GM12875 (cell line): ENCODE results near the gene SMAD3.

Experiments used
- H3K4me3 ChIP-seq: one replicate; pipeline ENCODE4 v1.5.1; 2011; ENCODE audit warnings: low read depth, low read length, control low read depth
- TF ChIP-seq, protein P1 (sequence below): IDR thresholded peaks from 2 replicates; pipeline ENCODE4 v1.5.1; 2011; ENCODE audit warnings: low read depth, mild to moderate bottlenecking, control low read depth, inconsistent platforms, low read length, moderate library complexity, borderline replicate concordance; ENCODE audit not compliant: insufficient read depth

The SMAD3 gene

DNA sequence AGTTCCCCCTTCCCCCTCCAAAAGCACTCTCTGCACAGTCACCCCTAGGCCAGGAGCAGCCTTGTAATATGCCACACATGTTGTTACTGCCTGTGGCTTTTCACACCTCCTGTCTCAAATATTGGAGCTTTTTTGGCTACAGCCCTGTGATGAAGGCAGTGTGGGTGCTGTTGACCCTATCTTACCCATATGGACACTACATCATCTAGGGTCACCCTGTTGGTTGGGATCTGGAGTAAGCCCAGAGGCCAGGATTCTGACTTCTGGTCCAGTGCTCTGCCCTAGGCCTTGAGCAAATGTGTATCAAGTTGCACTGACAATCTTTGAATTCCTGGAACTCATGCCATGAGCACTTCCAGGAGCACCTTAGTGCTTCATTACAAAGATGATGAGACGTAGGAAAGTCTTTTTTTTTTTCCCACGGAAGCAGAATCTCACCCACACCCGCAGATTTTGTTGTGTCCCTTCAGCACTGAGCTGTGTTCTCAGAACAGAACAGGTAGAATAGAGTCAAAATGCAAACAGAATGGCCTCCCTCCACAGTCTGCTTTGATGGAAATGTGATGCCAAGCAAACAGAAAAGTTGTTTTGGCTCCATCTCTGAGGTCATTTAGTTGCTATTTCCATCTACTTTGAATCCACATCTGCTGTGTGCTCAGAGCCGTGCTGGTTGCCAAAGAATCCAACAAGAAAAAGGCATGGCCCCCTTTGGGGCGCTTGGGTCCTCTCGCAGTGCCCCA lies 49.6 kb downstream of the SMAD3 start:
- H3K4me3 ChIP-seq, result no peak overlapping the region
- TF ChIP-seq, protein P1, sequence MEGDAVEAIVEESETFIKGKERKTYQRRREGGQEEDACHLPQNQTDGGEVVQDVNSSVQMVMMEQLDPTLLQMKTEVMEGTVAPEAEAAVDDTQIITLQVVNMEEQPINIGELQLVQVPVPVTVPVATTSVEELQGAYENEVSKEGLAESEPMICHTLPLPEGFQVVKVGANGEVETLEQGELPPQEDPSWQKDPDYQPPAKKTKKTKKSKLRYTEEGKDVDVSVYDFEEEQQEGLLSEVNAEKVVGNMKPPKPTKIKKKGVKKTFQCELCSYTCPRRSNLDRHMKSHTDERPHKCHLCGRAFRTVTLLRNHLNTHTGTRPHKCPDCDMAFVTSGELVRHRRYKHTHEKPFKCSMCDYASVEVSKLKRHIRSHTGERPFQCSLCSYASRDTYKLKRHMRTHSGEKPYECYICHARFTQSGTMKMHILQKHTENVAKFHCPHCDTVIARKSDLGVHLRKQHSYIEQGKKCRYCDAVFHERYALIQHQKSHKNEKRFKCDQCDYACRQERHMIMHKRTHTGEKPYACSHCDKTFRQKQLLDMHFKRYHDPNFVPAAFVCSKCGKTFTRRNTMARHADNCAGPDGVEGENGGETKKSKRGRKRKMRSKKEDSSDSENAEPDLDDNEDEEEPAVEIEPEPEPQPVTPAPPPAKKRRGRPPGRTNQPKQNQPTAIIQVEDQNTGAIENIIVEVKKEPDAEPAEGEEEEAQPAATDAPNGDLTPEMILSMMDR, result no peak

DNA sequence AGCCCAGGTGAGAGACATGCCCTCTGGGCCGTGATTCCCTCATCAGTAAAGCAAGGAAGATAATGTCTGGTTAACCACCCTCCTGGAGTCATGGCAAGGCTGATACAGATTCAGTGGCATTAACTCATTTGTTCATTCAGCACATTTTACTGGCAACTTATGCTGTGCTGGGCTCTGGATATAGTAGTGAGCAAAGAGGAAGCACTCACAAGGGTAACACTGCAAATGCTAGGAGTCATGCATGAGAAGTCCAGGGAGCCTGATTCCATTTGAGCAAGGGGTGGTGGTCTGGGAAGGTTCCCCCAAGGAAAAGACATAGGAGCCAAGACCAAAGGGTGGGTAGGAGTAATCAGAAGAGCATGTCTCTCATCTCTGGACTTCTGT lies 50.2 kb downstream of the SMAD3 start:
- TF ChIP-seq, protein P1, result no peak

DNA sequence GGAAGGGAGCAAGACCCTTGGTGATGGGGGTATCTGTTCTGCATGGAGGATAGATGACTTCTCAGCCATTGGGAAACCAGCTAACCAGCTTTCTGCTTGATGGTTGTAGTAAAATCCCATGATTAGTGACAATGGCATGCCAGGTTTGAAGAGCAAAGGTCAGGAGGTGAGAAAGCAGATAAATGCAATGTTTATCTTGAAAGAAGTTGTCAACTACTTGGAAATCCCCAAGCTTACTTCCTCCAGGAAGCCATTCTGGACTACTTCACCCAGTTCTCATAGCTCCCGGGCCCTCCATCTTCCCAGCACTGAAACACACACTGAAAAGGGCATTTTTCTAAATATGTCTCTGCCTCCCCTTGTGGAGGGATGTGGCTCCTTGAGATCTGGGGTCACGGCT lies 51.3 kb downstream of the SMAD3 start:
- no peak overlapping the region for H3K4me3 ChIP-seq
- TF ChIP-seq, protein P1, result no peak

More for the DNA sequence above, 50.2 kb downstream of the SMAD3 start:
- H3K4me3 ChIP-seq, result no peak overlapping the region

DNA sequence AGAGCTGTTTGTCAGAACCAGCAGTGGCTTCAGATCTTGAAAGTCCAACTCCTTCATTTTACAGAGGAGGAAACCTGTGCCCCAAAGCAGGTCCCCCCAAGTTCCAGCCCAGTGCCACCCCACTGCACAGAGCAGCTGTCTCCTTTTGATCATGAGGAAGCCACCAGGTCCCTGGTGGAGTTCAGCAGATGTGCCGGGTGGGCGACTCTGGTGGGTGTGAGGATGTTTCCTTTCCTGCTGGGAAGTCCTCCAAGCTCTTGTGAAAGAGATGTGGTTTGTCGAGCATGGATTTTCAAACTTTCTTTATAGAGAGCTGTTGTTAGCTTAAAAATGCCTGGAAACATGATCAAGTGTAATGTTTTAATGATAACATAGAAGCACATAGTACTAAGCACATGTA lies 52.0 kb downstream of the SMAD3 start:
- H3K4me3 ChIP-seq, result no peak overlapping the region
- TF ChIP-seq, protein P1, result no peak

DNA sequence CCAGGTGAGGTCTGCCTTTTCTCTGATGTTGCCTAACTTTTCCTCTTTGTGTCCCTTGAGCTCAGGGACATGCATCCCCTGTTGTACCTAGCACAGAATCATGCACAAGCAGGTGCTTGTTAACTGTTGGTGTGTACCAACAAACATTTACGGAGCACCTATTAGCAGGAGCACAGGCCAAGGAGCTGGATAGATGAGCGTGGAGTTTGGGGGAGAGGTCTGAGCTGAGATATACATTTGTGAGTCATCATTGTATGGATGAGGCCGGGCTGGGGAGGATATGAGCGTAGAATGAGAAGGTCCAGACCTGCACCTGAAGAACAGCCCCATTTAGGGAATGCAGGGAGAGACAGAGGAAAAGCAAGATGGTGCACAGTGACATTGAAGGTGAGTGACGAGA lies 53.4 kb downstream of the SMAD3 start:
- H3K4me3 ChIP-seq, result no peak overlapping the region
- TF ChIP-seq, protein P1, result no peak

DNA sequence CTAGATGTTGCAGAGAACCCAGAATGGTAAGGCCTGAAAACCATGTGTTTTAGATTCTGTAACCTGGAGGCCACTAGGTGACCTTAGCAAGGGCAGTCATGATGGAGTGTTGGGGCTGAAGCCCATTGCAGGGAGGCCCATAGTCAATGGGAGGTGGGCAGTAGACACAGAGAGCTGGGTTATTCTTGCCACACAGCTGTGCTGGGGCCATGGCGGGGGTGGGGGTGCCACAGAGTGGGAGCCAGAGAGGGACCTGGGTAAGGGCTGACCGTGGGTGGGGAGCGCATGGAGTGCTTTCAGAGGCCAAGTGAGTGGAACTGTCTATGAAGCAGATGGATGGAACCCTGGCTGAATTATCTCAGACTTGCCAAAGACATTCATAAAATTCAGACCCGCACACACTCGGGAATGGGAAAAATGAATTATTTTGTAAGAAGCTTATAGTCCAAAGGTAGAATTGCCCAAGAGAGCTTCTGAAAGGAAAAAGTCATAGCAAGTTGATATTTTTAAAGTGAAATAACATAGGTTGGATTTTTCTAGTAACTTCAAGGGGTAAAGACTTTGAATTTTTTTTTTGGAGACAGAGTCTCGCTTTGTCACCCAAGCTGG lies 53.9 kb downstream of the SMAD3 start:
- TF ChIP-seq, protein P1, result no peak
- no peak overlapping the region for H3K4me3 ChIP-seq
